ENCODE measurements around the gene PKD1L1.

DNA sequence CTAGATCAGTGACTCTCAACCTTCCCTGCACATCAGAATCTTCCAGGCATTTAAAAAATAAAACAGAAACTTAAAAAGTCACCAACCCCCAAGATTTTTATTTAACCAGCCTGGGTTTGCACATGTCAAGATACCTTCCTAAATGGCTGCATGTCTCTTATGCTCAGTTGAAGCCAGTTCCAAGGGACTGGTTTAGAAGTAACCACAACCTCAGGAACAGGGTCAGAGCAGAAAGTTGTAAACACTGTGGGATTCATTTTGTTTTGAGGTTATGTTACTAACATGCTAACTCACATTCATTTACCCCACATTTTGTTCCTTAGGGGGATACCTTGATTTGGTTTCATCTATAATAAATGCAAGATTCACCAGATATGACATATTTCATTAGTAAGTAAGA is 72.9 kb downstream of the PKD1L1 start:
- TF ChIP-seq, protein P1, sequence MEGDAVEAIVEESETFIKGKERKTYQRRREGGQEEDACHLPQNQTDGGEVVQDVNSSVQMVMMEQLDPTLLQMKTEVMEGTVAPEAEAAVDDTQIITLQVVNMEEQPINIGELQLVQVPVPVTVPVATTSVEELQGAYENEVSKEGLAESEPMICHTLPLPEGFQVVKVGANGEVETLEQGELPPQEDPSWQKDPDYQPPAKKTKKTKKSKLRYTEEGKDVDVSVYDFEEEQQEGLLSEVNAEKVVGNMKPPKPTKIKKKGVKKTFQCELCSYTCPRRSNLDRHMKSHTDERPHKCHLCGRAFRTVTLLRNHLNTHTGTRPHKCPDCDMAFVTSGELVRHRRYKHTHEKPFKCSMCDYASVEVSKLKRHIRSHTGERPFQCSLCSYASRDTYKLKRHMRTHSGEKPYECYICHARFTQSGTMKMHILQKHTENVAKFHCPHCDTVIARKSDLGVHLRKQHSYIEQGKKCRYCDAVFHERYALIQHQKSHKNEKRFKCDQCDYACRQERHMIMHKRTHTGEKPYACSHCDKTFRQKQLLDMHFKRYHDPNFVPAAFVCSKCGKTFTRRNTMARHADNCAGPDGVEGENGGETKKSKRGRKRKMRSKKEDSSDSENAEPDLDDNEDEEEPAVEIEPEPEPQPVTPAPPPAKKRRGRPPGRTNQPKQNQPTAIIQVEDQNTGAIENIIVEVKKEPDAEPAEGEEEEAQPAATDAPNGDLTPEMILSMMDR (IDR thresholded peaks at IDR 0.05): no peak
- TF ChIP-seq POLR2A (IDR thresholded peaks at IDR 0.05): no peak
